NCI-H2196 (cell line): ENCODE results near the gene CELF1.

Experiments used
- DNase-seq: peaks from one replicate; lab custom pipeline; 2025; ENCODE audit not compliant: unreplicated experiment; lab: John Stamatoyannopoulos, UW

Gene CELF1

DNA sequence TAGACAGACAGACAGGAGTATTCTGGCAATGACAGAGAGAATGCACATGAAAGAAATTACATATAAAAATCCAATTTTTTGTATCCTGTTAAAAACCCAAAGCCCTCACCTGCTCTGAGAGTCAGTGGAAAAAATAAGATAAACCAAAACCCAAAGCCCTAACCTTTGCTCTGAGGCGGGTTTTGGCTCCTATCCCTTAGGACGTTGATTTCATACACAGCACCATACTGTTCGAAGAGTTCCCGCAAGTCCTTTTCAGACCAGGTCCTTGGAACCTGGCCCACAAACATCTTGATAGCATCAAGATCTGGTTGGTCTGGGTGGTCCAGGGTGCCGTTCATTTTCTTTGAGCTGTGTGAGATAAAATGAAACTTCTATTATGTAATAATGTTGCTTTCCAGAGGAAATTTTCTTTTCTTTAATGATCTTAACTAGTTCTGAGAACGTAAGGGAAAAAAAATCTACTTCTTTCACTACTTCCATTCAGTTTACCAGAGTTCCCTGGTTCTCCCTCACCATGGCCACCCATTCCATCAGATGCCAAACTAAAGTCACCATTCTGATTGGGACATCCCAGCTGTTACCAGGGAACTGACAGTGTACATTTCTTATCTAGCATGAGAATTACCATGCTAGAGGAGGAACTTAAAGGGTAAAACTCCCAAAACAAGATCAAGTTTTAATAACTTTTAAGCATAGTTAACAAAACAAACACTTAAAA lies 64.1 kb downstream of the CELF1 start:
- no peak for DNase-seq

DNA sequence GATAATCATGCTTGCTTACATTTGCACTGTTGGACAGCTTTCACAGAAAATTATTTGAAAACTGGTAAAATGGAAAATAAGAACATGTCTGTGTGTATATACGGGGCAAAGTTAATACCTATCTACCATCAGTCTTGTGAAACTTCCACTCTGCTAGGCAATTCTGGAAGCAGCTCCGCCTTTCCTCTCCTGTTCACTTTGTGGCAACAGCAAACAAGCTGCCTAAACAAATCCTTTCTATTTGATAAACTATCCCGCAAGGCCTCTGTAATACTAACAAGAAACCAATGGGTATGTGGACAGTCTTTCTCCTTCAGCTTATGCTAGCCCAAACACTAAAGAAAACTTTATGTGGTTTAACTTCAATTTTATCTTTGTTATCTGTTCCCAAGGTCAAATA lies 64.8 kb downstream of the CELF1 start:
- no peak for DNase-seq

DNA sequence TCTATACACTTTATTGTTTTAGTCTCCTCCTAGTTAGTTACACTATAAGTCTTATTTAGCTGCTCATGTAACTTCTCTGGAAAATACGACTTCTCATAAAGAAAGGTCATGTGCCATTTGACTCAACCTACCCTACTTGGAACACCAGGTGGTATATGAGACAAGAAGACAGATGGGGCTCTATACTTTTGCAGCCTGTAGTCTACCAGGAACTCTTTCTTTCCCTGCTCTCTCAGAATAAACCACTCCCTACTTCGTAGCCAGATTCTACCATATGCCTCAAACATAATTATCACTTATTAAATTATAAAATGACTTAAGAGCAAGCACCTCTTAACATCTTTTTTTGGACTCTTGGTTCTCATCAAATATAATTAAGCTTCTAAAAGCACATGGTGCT lies 65.5 kb downstream of the CELF1 start:
- DNase-seq: no peak

DNA sequence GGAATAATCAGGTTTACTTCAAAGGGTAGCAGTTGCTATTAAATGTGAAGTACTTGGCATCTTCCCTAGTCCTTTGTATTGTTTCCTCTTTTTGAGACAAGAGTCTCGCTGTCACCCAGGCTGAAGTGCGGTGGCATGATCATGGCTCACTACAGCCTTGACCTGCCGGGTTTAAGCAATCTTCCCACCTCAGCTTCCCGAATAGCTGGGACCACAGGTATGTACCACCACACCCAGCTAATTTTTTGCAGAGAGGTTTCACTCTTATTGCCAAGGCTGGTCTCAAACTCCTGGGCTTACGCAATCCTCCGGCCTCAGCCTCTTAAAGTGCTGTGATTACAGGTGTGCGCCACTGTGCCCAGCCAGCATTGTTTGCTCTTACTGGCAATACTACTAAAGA lies 67.8 kb downstream of the CELF1 start:
- peak; percentile 71 for DNase-seq

DNA sequence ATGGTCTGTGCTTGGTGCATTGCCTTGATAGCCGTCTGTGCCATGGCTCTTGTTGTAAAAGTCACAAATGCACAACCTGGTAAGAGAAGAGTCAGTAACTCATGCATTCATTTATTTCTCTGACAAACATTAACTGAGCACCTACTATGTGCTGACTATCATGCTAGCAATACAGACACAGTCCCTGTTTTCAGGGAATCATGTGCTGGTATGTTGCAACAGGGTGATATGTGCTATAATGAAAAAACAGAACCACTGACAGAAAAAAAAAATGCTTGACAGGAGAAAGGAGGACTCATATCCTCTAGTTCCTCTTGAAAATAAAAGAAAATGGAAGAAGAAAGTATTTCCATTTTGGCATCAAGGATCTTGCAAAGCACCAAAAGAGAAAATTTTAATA lies 69.5 kb downstream of the CELF1 start:
- no peak for DNase-seq

DNA sequence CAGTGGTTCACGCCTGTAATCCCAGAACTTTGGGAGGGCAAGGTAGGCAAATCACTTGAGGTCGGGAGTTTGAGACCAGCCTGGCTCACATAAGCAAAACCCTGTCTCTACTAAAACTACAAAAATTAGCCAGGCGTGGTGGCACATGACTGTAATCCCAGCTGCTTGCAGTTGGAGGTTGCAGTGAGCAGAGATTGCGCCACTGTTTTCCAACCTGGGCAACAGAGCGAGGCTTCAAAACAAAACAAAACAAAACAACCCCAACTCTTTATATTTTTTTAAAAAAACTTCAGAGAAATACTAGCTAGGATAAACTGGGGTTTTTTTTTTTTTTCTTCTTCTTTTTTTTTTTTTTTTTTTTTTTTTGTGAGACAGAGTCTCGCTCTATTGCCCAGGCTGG lies 72.2 kb downstream of the CELF1 start:
- no peak for DNase-seq

DNA sequence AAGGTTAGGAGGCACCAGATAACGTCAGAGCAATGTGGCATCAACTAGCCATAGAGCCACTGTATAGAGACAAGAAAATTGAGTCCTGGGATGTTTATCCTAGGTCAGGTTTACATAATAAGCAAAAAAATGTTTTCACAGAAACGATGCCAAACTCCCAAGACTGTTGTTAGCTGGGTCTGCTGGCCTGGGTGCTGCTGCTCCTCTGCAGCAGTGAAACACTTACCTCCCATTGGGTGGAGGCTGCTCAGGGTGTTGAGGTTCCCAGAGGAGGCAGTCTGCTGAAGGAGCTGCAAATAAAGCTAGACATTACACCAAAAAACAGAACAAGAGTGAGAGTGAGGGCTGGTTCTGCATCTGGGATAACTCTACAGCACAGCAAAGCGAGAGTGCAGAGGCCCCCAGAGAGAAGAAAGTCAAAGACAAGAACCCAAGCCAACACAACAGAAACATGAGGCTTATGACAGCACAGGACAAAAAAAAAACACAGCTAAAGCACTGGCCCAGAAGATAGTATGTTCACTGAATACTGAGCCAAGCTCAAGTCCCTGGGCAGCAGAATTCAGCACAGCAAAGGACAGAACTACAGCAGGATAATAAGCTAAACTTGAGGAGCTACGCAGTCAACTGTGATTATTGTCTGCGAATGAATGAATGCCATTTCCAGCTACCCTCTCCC lies 74.1 kb downstream of the CELF1 start:
- no peak for DNase-seq

DNA sequence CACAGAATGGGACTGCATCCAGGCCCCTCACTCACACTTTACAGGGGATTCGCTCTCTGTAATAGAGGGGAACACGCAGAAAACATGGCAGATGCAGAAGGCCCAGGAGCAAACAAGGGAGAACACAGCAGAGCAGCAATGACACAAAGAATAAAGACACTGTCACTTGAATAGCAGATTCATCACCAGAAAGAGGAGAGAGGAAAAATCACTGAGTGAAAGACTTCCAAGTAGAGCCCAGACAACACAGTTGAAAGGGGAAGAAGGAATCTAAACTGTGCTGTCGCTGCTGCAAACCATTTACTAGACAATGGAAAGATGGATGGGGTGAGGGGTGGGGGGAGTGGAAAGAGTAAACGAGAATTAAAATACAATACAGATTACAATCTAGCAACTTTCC lies 75.2 kb downstream of the CELF1 start:
- no peak for DNase-seq

DNA sequence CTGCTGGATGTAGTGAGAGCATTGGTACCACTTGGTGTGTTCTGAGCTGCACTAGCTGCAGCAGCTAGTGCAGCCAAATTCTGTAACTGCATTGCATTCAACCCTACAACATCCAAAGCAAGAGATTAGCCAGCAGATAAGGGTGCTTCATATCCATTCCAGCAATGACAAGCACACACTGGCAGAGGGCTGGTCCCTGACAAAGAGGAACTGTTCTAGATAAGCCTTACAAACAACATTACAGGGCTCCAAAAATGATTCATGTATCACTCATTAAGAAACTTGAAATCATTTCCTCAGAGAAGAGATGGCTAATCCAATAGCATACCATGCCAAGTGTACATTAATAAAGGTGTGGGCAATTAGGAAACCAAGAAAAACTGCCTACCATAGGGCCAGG lies 75.6 kb downstream of the CELF1 start:
- no peak for DNase-seq

DNA sequence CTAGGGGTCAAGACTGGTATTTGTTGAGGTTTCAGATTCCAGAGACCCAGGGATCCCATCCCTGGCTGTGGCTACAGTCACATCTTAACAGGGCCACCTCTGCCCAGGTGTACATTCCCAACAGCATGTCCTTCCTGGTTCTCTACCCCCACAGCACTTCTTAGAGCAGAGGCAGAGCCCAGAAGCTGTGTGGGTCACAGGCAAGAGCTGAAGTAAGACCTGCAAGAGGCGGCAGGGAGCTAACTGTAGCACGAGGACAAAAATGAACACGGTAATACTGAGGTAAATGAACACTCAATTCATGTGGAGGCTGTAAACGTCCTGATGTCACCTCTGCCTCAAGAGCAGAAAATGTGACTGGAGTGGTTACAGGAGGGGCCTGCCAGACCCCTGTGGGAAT lies 82.3 kb downstream of the CELF1 start:
- DNase-seq: no peak

DNA sequence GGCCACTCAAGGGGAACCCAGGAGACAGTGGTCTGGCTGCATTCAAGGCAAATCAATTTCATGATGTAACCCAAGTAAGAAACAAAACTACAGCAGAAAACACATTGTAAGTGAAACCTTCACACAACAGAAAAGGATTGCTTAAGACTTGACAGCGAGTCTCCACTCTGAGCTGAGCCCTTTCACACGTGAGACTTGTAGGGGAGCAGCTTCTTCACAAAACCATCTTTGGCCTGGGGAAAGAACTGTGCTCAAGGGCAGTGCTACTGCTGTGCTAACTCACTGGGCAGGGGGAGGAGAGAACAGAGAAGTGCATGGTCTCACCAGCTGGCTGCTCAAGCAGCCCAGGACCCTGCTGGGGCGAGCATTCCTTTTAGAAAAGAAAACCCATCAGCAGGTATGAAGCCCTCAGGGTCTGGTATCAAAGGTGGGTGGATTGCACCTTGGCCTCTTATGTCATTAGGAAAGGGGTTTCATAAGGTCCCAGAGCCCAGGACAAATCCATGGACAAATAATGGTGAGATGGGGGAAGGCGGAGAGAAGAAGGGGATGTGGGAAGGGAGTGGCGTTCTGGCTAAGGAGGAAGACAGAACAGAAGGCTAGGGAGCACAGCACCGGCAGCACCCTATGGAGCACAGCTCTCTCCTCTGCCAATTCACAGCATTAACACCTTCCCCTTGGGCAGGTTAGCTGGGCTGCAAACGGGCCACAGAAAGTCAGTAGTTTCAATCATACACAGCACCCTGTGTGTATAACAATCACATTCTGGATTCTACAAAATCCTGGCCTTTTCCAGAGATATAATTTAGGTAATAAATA lies 83.4 kb downstream of the CELF1 start:
- DNase-seq: no peak

DNA sequence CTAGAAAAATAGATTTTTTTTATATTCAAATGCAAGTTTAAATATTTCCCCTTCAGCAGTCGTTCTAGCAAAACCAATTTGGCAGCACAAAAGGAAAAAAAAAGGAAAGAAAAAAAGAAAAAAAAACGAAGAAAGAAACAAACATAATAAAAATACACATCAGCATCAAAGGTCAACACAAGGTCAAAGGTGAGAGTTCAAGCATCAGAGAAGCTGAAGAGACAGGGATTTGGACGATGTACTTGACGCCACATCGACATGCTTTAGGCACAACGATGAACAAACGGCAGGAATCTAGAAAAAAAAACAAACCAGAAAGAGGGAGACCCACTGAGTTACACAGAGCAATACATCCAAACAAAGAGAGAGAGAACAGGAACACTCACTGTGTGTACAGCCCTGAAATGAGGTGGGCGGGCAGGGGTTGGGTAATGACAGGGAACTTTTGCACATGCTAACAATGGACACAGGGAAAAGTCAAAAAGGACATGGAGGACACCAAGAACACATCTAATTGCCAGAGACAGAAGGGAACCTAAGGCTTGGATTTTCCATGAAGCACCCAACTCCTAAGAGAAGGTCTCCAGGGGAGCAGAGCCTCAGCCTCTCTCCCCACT lies 84.2 kb downstream of the CELF1 start:
- no peak for DNase-seq

DNA sequence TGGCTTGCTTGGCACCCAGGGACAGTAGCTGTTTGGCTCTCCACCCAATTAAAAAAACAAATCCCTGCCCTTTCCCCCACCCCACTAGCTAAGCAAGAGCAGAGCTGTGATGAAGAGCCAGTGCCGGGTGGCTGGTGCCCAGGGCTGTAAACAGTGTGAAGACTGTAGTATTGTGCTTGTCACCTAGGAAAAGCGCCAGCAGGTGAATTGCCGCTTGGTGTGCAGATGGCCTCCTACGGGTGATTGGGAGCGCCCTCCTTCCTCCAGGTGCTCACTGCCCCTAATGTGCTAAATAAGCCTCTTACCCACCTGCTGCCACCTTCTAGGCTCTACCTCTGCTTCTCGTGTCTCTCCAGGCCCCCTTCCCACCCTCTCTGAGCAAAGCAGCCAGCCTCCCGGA lies 85.6 kb downstream of the CELF1 start:
- peak; percentile 80 for DNase-seq

DNA sequence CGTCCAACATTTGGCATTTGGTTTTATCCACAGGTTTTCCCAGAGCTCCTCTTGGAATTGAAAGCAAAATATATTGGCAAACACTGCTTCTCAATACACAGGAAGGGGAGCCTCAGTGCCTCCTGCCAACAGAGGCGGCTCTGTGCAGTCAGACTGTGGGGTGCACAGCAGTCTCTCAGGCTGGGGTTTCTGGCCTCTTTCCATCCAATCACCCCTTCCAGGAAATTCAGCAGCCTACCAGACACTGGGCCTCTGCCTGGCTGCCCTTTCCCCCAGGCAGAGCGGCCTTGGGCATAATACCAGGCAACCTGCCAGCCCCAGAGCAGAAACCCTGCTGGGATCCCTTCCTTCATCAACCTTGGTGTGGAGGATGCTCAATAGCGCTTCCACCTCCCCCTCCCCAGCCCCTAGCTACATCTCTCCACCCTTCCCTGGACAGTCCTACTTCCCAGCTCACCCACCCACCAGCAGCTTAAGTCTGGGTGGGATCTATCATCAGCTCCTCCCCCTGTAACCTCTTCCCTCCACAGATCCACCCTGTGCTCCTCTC lies 86.2 kb downstream of the CELF1 start:
- DNase-seq: peak; percentile 80

DNA sequence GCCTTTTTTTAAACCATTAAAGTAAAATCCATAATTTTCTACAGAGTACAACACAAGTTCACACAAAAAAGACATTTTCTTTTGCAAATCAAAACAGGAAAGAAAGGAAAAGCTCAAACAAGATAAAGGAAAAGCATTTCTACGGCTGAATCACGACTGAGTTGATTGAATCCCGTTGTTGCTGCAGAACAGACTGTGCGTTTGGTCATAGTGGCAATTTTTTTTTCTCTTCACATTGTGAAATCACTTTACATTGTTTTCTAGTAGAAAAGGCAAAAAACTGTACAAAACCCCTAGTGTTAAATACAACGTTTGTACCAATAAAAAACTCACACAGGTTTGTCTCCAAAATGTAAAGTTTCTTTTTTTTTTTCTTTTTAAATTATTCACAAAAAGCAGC lies 86.7 kb downstream of the CELF1 start:
- no peak for DNase-seq

DNA sequence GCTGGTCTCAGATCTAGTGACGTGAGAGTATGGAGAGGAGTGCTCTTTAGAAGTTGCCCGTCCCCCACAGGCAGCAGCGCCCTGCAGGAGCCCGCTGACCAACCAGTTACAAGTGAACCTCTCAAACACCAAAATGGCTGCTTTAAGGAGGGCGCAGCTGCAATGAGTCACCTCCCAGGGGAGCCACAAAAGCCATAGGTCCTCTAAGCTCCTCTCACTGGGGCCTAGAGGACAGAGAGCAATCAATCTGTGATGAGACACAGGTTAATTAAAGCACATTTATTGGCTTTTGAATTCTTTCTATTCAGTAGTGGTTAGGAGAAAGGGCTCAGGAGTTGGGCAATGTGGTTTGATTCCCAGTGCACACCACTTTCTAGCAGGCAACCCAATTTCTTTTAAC lies 88.4 kb downstream of the CELF1 start:
- no peak for DNase-seq

DNA sequence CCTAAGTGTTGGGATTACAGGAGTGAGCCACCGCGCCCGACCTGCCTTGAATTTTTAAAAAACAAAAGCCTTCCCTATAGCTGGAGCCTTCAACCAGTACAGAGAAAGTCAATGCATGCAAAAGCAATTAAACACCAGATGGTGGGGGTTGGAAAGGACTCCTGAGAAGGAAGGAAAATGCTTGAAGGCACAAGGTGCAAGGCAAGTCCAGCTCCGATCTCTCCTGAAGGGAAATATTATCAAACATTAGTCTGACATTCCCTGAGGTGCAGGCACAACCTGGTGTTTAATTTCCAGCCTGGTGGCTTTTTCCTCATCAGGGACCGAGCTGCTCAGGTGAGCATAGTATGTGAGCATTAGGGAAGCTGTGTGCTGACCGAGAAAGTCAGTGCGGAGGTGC lies 91.1 kb downstream of the CELF1 start:
- DNase-seq: no peak

DNA sequence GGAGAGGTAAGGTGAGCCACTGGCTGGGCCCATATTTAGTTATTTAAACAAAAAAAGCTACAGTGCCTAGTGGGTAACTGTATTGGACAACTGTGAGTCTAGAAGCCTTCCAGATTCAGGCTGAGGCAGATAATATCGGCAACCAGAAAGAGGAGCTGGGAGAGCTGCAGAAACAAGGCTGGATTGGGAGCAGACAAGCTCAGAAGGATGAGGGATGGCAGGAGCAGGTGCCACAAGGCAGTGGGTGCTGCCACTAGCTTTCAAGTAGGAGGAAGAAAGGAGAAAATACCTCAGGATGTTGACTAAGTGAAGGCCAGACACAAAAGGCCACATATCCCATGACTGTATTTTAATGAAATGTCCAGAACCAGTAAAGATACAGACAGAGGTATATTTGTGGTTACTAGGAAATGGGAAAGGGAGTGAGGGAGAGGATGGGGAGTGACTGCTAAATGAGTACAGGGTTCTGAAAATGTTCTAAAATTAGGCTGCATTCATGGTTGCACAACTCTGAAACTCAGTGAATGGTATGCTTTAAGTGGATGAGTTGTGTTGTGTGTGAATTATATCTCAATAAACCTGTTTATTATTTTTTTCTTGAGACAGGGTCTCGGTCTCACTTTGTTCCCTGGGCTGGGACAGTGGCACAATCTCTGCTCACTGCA lies 92.2 kb downstream of the CELF1 start:
- DNase-seq: no peak

DNA sequence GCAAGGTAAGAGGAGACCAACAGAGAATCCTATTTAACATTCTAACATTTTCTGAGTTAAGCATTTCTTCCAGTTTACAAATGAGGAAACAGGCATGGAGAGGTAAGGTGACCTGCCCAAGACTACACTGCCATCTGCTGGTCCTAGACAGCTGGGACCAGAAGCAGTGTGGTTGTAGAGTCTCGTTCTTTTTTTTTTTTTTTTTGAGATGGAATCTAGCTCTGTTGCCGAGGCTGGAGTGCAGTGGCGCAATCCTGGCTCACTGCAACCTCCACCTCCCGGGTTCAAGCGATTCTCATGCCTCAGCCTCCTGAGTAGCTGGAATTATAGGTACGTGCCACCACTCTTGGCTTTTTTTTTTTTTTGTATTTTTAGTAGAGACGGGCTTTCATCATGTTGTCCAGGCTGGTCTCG lies 98.7 kb downstream of the CELF1 start:
- peak; percentile 79 for DNase-seq

DNA sequence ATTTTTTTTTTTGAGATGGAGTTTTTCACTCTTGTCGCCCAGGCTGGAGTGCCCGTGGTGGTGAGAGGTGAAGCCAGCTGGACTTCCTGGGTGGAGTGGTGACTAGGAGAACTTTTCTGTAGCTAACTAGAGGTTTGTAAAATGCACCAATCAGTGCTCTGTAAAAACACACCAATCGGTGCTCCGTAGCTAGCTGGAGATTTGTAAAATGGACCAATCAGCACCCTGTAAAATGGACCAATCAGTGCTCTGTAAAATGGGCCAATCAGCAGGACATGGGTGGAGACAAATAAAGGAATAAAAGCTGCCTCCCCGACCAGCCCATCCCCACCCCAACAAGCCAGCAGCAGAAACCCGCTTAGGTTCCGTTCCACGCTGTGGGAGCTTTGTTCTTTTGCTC lies 99.6 kb downstream of the CELF1 start:
- no peak for DNase-seq

DNA sequence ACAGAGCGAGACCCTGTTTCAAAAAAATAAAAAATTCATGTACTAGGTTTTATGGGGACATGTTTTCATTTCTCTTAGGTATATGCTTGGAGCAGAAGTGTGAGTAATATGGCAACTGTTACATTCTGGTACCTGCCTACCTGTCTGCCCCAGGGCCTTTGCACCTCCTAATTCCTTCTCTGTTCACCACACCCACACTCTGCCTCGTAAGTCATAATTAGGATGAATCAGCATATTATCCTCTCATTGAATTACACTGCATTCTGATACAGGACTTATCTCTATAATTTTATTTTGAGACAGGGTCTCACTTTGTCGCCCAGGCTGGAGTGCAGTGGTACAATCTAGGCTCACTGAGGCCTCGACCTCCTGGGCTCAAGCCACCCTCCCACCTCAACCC lies 100.9 kb downstream of the CELF1 start:
- no peak for DNase-seq
